Activated T-helper 17 cell treated with anti-CD3 and anti-CD28 coated beads, Interleukin-2, amount 50 U/mL, for 72 hours (primary cell): ENCODE measurements around the gene RABL3. TPM values are rescaled to one million over a fixed set of nuclear protein-coding genes. Genes with fewer than 3 reads are reported as not detected.
"Not testable (repeated sequence)": the region's sequence is repeated elsewhere in the genome, so short reads cannot be mapped to it uniquely, and the experiment has no call there.

ENCODE experiments used
- ATAC-seq: fragments of 150-1000 bp; cut with Tn5 transposase; replicated peaks from 2 replicates; pipeline ENCODE4 v1.10.0; 2021; ENCODE audit warnings: mild to moderate bottlenecking, moderate library complexity
- H3K27ac Mint-ChIP-seq: one replicate; pipeline ENCODE4 v1.8.0; 2022; ENCODE audit warnings: mixed read lengths
- H3K27me3 Mint-ChIP-seq: one replicate; pipeline ENCODE4 v1.8.0; 2022; ENCODE audit warnings: mixed read lengths
- H3K36me3 Mint-ChIP-seq: one replicate; pipeline ENCODE4 v1.8.0; 2022; ENCODE audit warnings: low read depth, mild to moderate bottlenecking, mixed read lengths
- H3K4me1 Mint-ChIP-seq: one replicate; pipeline ENCODE4 v1.8.0; 2022; ENCODE audit warnings: mixed read lengths
- H3K4me3 Mint-ChIP-seq: one replicate; pipeline ENCODE4 v1.8.0; 2022; ENCODE audit warnings: mild to moderate bottlenecking, mixed read lengths
- H3K9me3 Mint-ChIP-seq: one replicate; pipeline ENCODE4 v1.8.0; 2022; ENCODE audit warnings: mixed read lengths
- total RNA-seq, 2 donors: library from RNA; stranded (reverse); gene quantifications; one replicate each; pipeline ENCODE4 v1.2.3, GENCODE V29; 2022

Gene RABL3
- total RNA-seq, 2 donors from 2014 or later, result 36.8 to 46.0 TPM

GRCh38 chr3:120659285-120659684 lies 83.0 kb downstream of the RABL3 start:
- no peaks in the 10 kb centered on the region for H3K9me3 Mint-ChIP-seq
- no peak for ATAC-seq

GRCh38 chr3:120652896-120653545 lies 89.3 kb downstream of the RABL3 start:
- Mint-ChIP-seq H3K27ac (no peak overlapping the region), H3K36me3 (no peaks in the 10 kb centered on the region), H3K4me3 (no peak overlapping the region), H3K9me3 (no peaks in the 10 kb centered on the region), H3K27me3 (no peaks in the 10 kb centered on the region), H3K4me1 (no peaks in the 10 kb centered on the region)
- no peak for ATAC-seq

More at GRCh38 chr3:120659285-120659684, 83.0 kb downstream of the RABL3 start:
- Mint-ChIP-seq H3K36me3 (no peaks in the 10 kb centered on the region), H3K27me3 (peaks cover 3% of the 10 kb centered on the region), H3K27ac (no peak overlapping the region), H3K4me1 (no peaks in the 10 kb centered on the region), H3K4me3 (no peak overlapping the region)

- Mint-ChIP-seq H3K4me3 (no peak overlapping the region), H3K27me3 (no peaks in the 10 kb centered on the region), H3K36me3 (no peaks in the 10 kb centered on the region), H3K27ac (no peak overlapping the region), H3K4me1 (no peaks in the 10 kb centered on the region), H3K9me3 (no peaks in the 10 kb centered on the region)
- ATAC-seq, result no peak
Measured at GRCh38 chr3:120652281-120652680, 90.0 kb downstream of the RABL3 start.

GRCh38 chr3:120650311-120650710 lies 92.0 kb downstream of the RABL3 start:
- Mint-ChIP-seq H3K36me3 (no peaks in the 10 kb centered on the region), H3K9me3 (no peaks in the 10 kb centered on the region), H3K4me1 (no peaks in the 10 kb centered on the region), H3K4me3 (no peak overlapping the region), H3K27ac (no peak overlapping the region), H3K27me3 (no peaks in the 10 kb centered on the region)
- ATAC-seq, result no peak

- Mint-ChIP-seq H3K27ac (no peak overlapping the region), H3K36me3 (no peaks in the 10 kb centered on the region), H3K9me3 (no peaks in the 10 kb centered on the region), H3K4me3 (no peak overlapping the region), H3K27me3 (no peaks in the 10 kb centered on the region), H3K4me1 (no peaks in the 10 kb centered on the region)
- no peak for ATAC-seq
Measured at GRCh38 chr3:120649830-120650233, 92.5 kb downstream of the RABL3 start.

- no peak overlapping the region for H3K27ac Mint-ChIP-seq
- no peaks in the 10 kb centered on the region for H3K4me1 Mint-ChIP-seq
- ATAC-seq, result no peak
- no peaks in the 10 kb centered on the region for H3K36me3 Mint-ChIP-seq
- H3K27me3 Mint-ChIP-seq, result no peaks in the 10 kb centered on the region
- H3K9me3 Mint-ChIP-seq, result no peaks in the 10 kb centered on the region
- no peak overlapping the region for H3K4me3 Mint-ChIP-seq
Measured at GRCh38 chr3:120648290-120648689, 94.0 kb downstream of the RABL3 start.

- Mint-ChIP-seq H3K4me1 (no peaks in the 10 kb centered on the region), H3K36me3 (no peaks in the 10 kb centered on the region), H3K9me3 (no peaks in the 10 kb centered on the region), H3K27ac (no peak overlapping the region), H3K4me3 (no peak overlapping the region), H3K27me3 (no peaks in the 10 kb centered on the region)
- no peak for ATAC-seq
Measured at GRCh38 chr3:120646771-120647432, 95.4 kb downstream of the RABL3 start.

- H3K9me3 Mint-ChIP-seq, result no peaks in the 10 kb centered on the region
- ATAC-seq, result no peak
- H3K4me1 Mint-ChIP-seq, result peaks cover 1% of the 10 kb centered on the region
- no peak overlapping the region for H3K27ac Mint-ChIP-seq
- no peaks in the 10 kb centered on the region for H3K27me3 Mint-ChIP-seq
- H3K36me3 Mint-ChIP-seq, result no peaks in the 10 kb centered on the region
- H3K4me3 Mint-ChIP-seq, result no peak overlapping the region
Measured at GRCh38 chr3:120645083-120645845, 97.1 kb downstream of the RABL3 start.

GRCh38 chr3:120642368-120642948 lies 99.9 kb downstream of the RABL3 start:
- H3K36me3 Mint-ChIP-seq, result no peaks in the 10 kb centered on the region
- no peaks in the 10 kb centered on the region for H3K27me3 Mint-ChIP-seq
- H3K4me1 Mint-ChIP-seq, result peaks cover 7% of the 10 kb centered on the region
- H3K9me3 Mint-ChIP-seq, result peaks cover 3% of the 10 kb centered on the region
- H3K4me3 Mint-ChIP-seq, result no peak overlapping the region
- H3K27ac Mint-ChIP-seq, result no peak overlapping the region
- peak; percentile 52 for ATAC-seq

- Mint-ChIP-seq H3K27ac (no peak overlapping the region), H3K4me1 (peaks cover 7% of the 10 kb centered on the region), H3K9me3 (peaks cover 3% of the 10 kb centered on the region), H3K4me3 (no peak overlapping the region), H3K36me3 (no peaks in the 10 kb centered on the region), H3K27me3 (no peaks in the 10 kb centered on the region)
- ATAC-seq, result no peak
Measured at GRCh38 chr3:120641696-120642246, 100.5 kb downstream of the RABL3 start.

- ATAC-seq, result no peak
- no peak overlapping the region for H3K27ac Mint-ChIP-seq
Measured at GRCh38 chr3:120640231-120640630, 102.1 kb downstream of the RABL3 start.

GRCh38 chr3:120638820-120639219 lies 103.5 kb downstream of the RABL3 start:
- H3K27me3 Mint-ChIP-seq, H3K36me3 Mint-ChIP-seq, H3K27ac Mint-ChIP-seq, H3K4me3 Mint-ChIP-seq, H3K4me1 Mint-ChIP-seq, ATAC-seq, H3K9me3 Mint-ChIP-seq: not testable (repeated sequence)

More at GRCh38 chr3:120640231-120640630, 102.1 kb downstream of the RABL3 start:
- peaks cover 7% of the 10 kb centered on the region for H3K4me1 Mint-ChIP-seq
- no peaks in the 10 kb centered on the region for H3K36me3 Mint-ChIP-seq
- peaks cover 3% of the 10 kb centered on the region for H3K9me3 Mint-ChIP-seq
- H3K4me3 Mint-ChIP-seq, result no peak overlapping the region
- H3K27me3 Mint-ChIP-seq, result no peaks in the 10 kb centered on the region

- ATAC-seq, result no peak
- H3K27me3 Mint-ChIP-seq, result no peaks in the 10 kb centered on the region
- no peaks in the 10 kb centered on the region for H3K36me3 Mint-ChIP-seq
- peaks cover 3% of the 10 kb centered on the region for H3K9me3 Mint-ChIP-seq
- no peak overlapping the region for H3K27ac Mint-ChIP-seq
- H3K4me3 Mint-ChIP-seq, result no peak overlapping the region
- peaks cover 7% of the 10 kb centered on the region for H3K4me1 Mint-ChIP-seq
Measured at GRCh38 chr3:120637851-120638559, 104.3 kb downstream of the RABL3 start.
